PC-3 (cell line): ENCODE data around the gene CARD19. TPM values are rescaled to one million over a fixed set of nuclear protein-coding genes. Genes with fewer than 3 reads are reported as not detected.

Source experiments
- ATAC-seq: fragments of 200-7000 bp; cut with Tn5 transposase; 2 replicates; pipeline ENCODE4 v1.9.1; 2020; ENCODE audit warnings: mild to moderate bottlenecking, moderate library complexity
- BruUV-seq: library from RNA; stranded (reverse); fragments of 400-500 nt; replicated peaks from 2 replicates; lab custom pipeline; 2021; lab: Mats Ljungman, UMichigan
- CTCF ChIA-PET: fragments of 300-600 bp; sonication (Branson Sonifier 250); formaldehyde crosslinking; loops from one replicate; lab custom pipeline; 2022; ENCODE audit warnings: antibody characterized with exemption; lab: Charles Lee
- POLR2A ChIA-PET: fragments of 300-600 bp; sonication (Branson Sonifier 250); formaldehyde crosslinking; loops from one replicate; lab custom pipeline; 2022; ENCODE audit warnings: antibody characterized with exemption; ENCODE audit not compliant: unreplicated experiment; lab: Charles Lee
- DNase-seq: peaks from one replicate; pipeline ENCODE4 v3.0.0-alpha.2; 2015
- H2AFZ ChIP-seq: fragments of 300-600 bp; sonication (generic); 2 replicates; pipeline ENCODE4 v1.6.0; 2016; ENCODE audit warnings: antibody characterized with exemption, low read length
- H3F3A ChIP-seq: fragments of 300-600 bp; sonication (generic); one replicate; pipeline ENCODE4 v1.6.0; 2017; ENCODE audit warnings: antibody characterized with exemption, low read length, control low read depth, mild to moderate bottlenecking; ENCODE audit not compliant: unreplicated experiment
- H3K27ac ChIP-seq: fragments of 300-600 bp; sonication (generic); 2 replicates; pipeline ENCODE4 v1.5.1; 2016; ENCODE audit warnings: mild to moderate bottlenecking, low read length
- H3K27me3 ChIP-seq: fragments of 300-600 bp; sonication (generic); 2 replicates; pipeline ENCODE4 v1.6.1; 2016; ENCODE audit warnings: low read length, mixed read lengths
- H3K36me3 ChIP-seq: fragments of 300-600 bp; sonication (generic); 2 replicates; pipeline ENCODE4 v1.6.1; 2016; ENCODE audit warnings: low read depth, mixed run types, low read length, mixed read lengths
- H3K4me1 ChIP-seq: fragments of 300-600 bp; sonication (generic); 2 replicates; pipeline ENCODE4 v1.5.1; 2016; ENCODE audit warnings: low read length; ENCODE audit not compliant: insufficient read depth
- H3K4me2 ChIP-seq: fragments of 300-600 bp; sonication (generic); 2 replicates; pipeline ENCODE4 v1.6.0; 2016; ENCODE audit warnings: low read length
- H3K4me3 ChIP-seq: fragments of 300-600 bp; sonication (generic); 2 replicates; pipeline ENCODE4 v1.5.1; 2016; ENCODE audit warnings: mild to moderate bottlenecking, low read length, mixed read lengths
- H3K79me2 ChIP-seq: fragments of 300-600 bp; sonication (generic); 2 replicates; pipeline ENCODE4 v1.6.1; 2017; ENCODE audit warnings: low read length, mixed read lengths
- H3K9ac ChIP-seq: fragments of 300-600 bp; sonication (generic); 2 replicates; pipeline ENCODE4 v1.6.0; 2016; ENCODE audit warnings: mild to moderate bottlenecking, low read length
- H3K9me2 ChIP-seq: fragments of 300-600 bp; sonication (generic); replicated peaks from 2 replicates; pipeline ENCODE4 v1.6.1; 2016; ENCODE audit warnings: mixed run types, low read length, mixed read lengths
- H3K9me3 ChIP-seq: fragments of 300-600 bp; sonication (generic); 2 replicates; pipeline ENCODE4 v1.6.1; 2016; ENCODE audit warnings: low read length, mixed read lengths
- H4K20me1 ChIP-seq: fragments of 300-600 bp; sonication (generic); 2 replicates; pipeline ENCODE4 v1.6.1; 2016; ENCODE audit warnings: low read length, mixed read lengths
- CTCF ChIP-seq: fragments of 300-600 bp; sonication (generic); conservative IDR thresholded peaks from 2 replicates; pipeline ENCODE4 v1.5.1; 2017; ENCODE audit warnings: antibody characterized with exemption, low read depth, mild to moderate bottlenecking, low read length
- EZH2 ChIP-seq: fragments of 300-600 bp; sonication (generic); IDR thresholded peaks from one replicate; pipeline ENCODE4 v1.6.1; 2017; ENCODE audit warnings: antibody characterized with exemption, mild to moderate bottlenecking, low read length; ENCODE audit not compliant: unreplicated experiment
- EZH2phosphoT487 ChIP-seq: fragments of 300-600 bp; sonication (generic); IDR thresholded peaks from 2 replicates; pipeline ENCODE4 v1.6.1; 2018; ENCODE audit warnings: mild to moderate bottlenecking, antibody characterized with exemption, low read length, borderline replicate concordance
- intact Hi-C: fragments of 100-400 bp; cut with micrococcal nuclease; formaldehyde crosslinking; loops from 2 replicates; pipeline ENCODE4 v1.9.0; 2023
- total RNA-seq: library from RNA; depleted of rRNA; stranded (reverse); fragments of >200 nt; gene quantifications from 2 replicates; pipeline ENCODE4 v1.2.3, GENCODE V29; 2014

CARD19 gene
- total RNA-seq, 1 experiment from 2014 or later, result 68.6 TPM

GRCh38 chr9:93114169-93114983, 18.4 kb downstream of the CARD19 start:
- Histone ChIP-seq H3K9ac (no peak overlapping the region), H3K4me3 (no peak overlapping the region), H3K9me2 (no peaks in the 10 kb centered on the region), H3K27me3 (no peaks in the 10 kb centered on the region), H3K9me3 (no peaks in the 10 kb centered on the region), H3K27ac (no peak overlapping the region), H3K4me2 (no peak overlapping the region), H3K4me1 (peaks cover 15% of the 10 kb centered on the region), H3K79me2 (no peaks in the 10 kb centered on the region), H4K20me1 (no peaks in the 10 kb centered on the region), H3F3A (no peaks in the 10 kb centered on the region), H3K36me3 (no peaks in the 10 kb centered on the region; the same call in 1 of the 2 replicates), H2AFZ (no peak overlapping the region)
- no TSS peak for BruUV-seq
- DNase-seq (no peak), ATAC-seq (no peak)
- CTCF ChIA-PET, result no interaction called here
- TF ChIP-seq EZH2, result no peak
- no peak for TF ChIP-seq CTCF
- no peak for TF ChIP-seq EZH2phosphoT487
- intact Hi-C loops, result no loop called here
- POLR2A ChIA-PET, result no interaction called here

- H4K20me1 ChIP-seq, result no peaks in the 10 kb centered on the region
- intact Hi-C loops, result no loop called here
- no peak overlapping the region for H3K9ac ChIP-seq
- CTCF ChIA-PET, result no interaction called here
- no peak overlapping the region for H3K27ac ChIP-seq
- DNase-seq (no peak), ATAC-seq (no peak)
- BruUV-seq, result no TSS peak
- no peak overlapping the region for H2AFZ ChIP-seq
- no peaks in the 10 kb centered on the region; the same call in 1 of the 2 replicates for H3K36me3 ChIP-seq
- no peak overlapping the region for H3K4me3 ChIP-seq
- peaks cover 21% of the 10 kb centered on the region for H3K4me1 ChIP-seq
- no peaks in the 10 kb centered on the region for H3F3A ChIP-seq
- H3K9me2 ChIP-seq, result no peaks in the 10 kb centered on the region
- H3K27me3 ChIP-seq, result no peaks in the 10 kb centered on the region
- POLR2A ChIA-PET, result no interaction called here
- H3K4me2 ChIP-seq, result no peak overlapping the region
- no peaks in the 10 kb centered on the region for H3K9me3 ChIP-seq
- no peaks in the 10 kb centered on the region for H3K79me2 ChIP-seq
- TF ChIP-seq EZH2phosphoT487 (no peak), EZH2 (no peak), CTCF (no peak)
Observed at GRCh38 chr9:93114984-93115335, 18.9 kb downstream of the CARD19 start.

GRCh38 chr9:93115486-93116071, 19.6 kb downstream of the CARD19 start:
- POLR2A ChIA-PET, result no interaction called here

More at GRCh38 chr9:93115486-93116071, 19.6 kb downstream of the CARD19 start:
- no peak overlapping the region for H2AFZ ChIP-seq
- no peak for DNase-seq
- H3F3A ChIP-seq, result no peaks in the 10 kb centered on the region
- no peaks in the 10 kb centered on the region; the same call in 1 of the 2 replicates for H3K36me3 ChIP-seq
- no peak overlapping the region for H3K9ac ChIP-seq
- intact Hi-C loops, result no loop called here
- peaks cover 27% of the 10 kb centered on the region for H3K4me1 ChIP-seq
- no peaks in the 10 kb centered on the region for H3K9me2 ChIP-seq
- no peak for TF ChIP-seq EZH2phosphoT487
- TF ChIP-seq CTCF, result no peak
- no peak for TF ChIP-seq EZH2
- BruUV-seq, result no TSS peak
- CTCF ChIA-PET, result no interaction called here
- no peaks in the 10 kb centered on the region for H3K27me3 ChIP-seq
- H3K79me2 ChIP-seq, result no peaks in the 10 kb centered on the region
- H4K20me1 ChIP-seq, result no peaks in the 10 kb centered on the region
- no peak overlapping the region for H3K27ac ChIP-seq
- H3K4me2 ChIP-seq, result no peak overlapping the region
- ATAC-seq, result no peak
- H3K9me3 ChIP-seq, result no peaks in the 10 kb centered on the region
- no peak overlapping the region for H3K4me3 ChIP-seq
